HG03571 (cell line): ENCODE data around the gene MBOAT7.
"Not testable (repeated sequence)": the region's sequence is repeated elsewhere in the genome, so short reads cannot be mapped to it uniquely, and the experiment has no call there.

ENCODE experiments used
- ATAC-seq: cut with Tn5 transposase; IDR thresholded peaks from one replicate; pipeline ENCODE4 v1.9.1; 2021; ENCODE audit not compliant: unreplicated experiment

MBOAT7 gene

GRCh38 chr19:54189145-54189734 lies at the start of gene MBOAT7:
TSS of gene MBOAT7 (minus strand) at chr19:54189580. CDS start at chr19:54188508, 1,072 bp downstream.
- peak; percentile 12 for ATAC-seq

GRCh38 chr19:54233941-54234340 lies 44.6 kb upstream of the MBOAT7 start:
- no peak for ATAC-seq

- ATAC-seq: no peak
These were observed 41.9 kb upstream of the MBOAT7 start for GRCh38 chr19:54231077-54231931.

GRCh38 chr19:54230031-54230430 lies 40.7 kb upstream of the MBOAT7 start:
- no peak for ATAC-seq

- ATAC-seq: no peak
These were observed 39.8 kb upstream of the MBOAT7 start for GRCh38 chr19:54229146-54229545.

GRCh38 chr19:54224619-54225018 lies 35.2 kb upstream of the MBOAT7 start:
- ATAC-seq: not testable (repeated sequence)

GRCh38 chr19:54223937-54224281 lies 34.5 kb upstream of the MBOAT7 start:
- ATAC-seq: not testable (repeated sequence)

- ATAC-seq: not testable (repeated sequence)
These were observed 34.0 kb upstream of the MBOAT7 start for GRCh38 chr19:54223277-54223936.

GRCh38 chr19:54222474-54223276 lies 33.3 kb upstream of the MBOAT7 start, which contains the start of gene LILRB3:
TSS of gene LILRB3 (minus strand) at chr19:54223007. CDS start at chr19:54222976, 31 bp downstream.
- not testable (repeated sequence) for ATAC-seq

- ATAC-seq: not testable (repeated sequence)
These were observed 32.6 kb upstream of the MBOAT7 start for GRCh38 chr19:54221947-54222346.

GRCh38 chr19:54219702-54220101 lies 30.3 kb upstream of the MBOAT7 start:
- ATAC-seq: not testable (repeated sequence)

- ATAC-seq: no peak
These were observed 29.7 kb upstream of the MBOAT7 start for GRCh38 chr19:54218960-54219661.

- no peak for ATAC-seq
These were observed 28.9 kb upstream of the MBOAT7 start for GRCh38 chr19:54218259-54218658.

GRCh38 chr19:54217517-54218247 lies 28.3 kb upstream of the MBOAT7 start:
- not testable (repeated sequence) for ATAC-seq

- no peak for ATAC-seq
These were observed 27.5 kb upstream of the MBOAT7 start for GRCh38 chr19:54216869-54217268.

- ATAC-seq: not testable (repeated sequence)
These were observed 25.4 kb upstream of the MBOAT7 start for GRCh38 chr19:54214734-54215133.

- ATAC-seq: not testable (repeated sequence)
These were observed 24.8 kb upstream of the MBOAT7 start for GRCh38 chr19:54214217-54214616.

- ATAC-seq: no peak
These were observed 21.9 kb upstream of the MBOAT7 start for GRCh38 chr19:54211235-54211634.

- no peak for ATAC-seq
These were observed 20.6 kb upstream of the MBOAT7 start for GRCh38 chr19:54209811-54210494.
